Renal cortical epithelial cell (primary cell): ENCODE data around the gene MYLK2. TPM values are rescaled to one million over a fixed set of nuclear protein-coding genes. Genes with fewer than 3 reads are reported as not detected.
A peak's percentile ranks its signal among the peaks of the same experiment; 100 is the strongest.

Experiments used
- DNase-seq: peaks from one replicate; pipeline ENCODE4 v3.0.0-alpha.2; 2011; ENCODE audit warnings: low read depth
- total RNA-seq: library from RNA; depleted of rRNA; stranded (reverse); fragments of >200 nt; gene quantifications from 2 replicates; pipeline ENCODE4 v1.2.3, GENCODE V29; 2014

MYLK2 gene
- total RNA-seq, 1 donor from 2014 or later, result not detected

DNA sequence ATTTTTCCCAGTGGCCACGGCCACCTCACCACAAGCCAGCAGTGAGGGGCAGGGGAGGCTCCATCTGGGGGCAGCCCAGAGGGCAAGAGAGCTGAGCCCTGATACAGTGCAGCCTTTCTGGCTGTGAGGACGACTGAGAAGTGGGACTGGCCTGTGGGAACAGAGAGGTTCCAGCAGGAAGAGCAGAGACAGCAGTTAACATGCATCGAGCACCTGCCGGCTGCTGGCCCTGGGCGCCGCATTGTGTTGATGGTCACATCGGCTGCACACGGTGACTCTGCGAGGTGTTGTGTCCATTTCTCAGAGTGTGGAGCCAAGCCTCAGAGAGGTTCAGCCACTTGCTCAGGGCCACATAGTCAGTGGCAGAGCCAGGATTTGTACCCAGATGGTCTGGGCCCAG, 16.4 kb downstream of the MYLK2 start:
- DNase-seq, result no peak

DNA sequence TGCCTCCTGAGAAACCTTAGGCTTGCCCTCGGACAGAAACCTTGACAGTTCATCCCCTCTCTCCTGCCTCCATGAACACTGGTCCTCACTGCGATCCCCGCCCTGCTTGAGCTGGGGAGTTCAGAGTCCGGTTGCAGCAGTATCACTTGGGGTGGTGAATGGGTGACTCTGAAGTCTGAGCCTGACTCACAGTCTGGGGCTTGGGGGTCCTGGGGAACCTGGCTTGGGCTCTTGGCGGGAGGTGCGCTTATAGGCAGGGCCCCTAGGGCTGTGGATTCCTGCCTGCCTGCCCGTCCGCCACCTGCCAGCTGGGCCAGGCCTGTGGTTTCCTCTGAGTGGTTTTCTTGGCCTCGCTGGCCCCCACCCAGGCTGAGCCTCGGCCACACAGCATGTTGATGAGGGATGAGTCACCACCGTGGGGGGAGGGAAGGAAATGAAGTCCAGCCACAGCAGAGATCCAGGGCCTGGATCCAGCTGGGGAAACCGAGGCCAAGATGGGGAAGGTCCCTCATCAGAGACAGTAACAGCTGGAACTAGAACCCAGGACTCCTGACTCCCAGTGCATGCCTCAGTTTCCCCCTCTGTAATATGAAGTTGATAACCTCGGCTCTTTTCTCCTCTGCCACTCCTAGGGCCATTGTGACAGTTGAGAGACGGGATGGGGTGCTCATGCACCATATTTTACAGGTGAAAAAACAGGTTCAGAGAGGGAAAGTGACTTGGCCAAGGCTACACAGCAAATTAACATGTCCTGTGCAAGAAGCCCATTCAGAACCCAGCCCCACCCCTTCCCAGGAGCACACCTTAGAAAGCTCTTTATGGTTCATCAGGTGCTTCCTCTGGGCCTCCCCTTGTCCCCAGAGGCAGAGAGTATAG, 17.1 kb downstream of the MYLK2 start:
- peak; percentile 89 for DNase-seq

DNA sequence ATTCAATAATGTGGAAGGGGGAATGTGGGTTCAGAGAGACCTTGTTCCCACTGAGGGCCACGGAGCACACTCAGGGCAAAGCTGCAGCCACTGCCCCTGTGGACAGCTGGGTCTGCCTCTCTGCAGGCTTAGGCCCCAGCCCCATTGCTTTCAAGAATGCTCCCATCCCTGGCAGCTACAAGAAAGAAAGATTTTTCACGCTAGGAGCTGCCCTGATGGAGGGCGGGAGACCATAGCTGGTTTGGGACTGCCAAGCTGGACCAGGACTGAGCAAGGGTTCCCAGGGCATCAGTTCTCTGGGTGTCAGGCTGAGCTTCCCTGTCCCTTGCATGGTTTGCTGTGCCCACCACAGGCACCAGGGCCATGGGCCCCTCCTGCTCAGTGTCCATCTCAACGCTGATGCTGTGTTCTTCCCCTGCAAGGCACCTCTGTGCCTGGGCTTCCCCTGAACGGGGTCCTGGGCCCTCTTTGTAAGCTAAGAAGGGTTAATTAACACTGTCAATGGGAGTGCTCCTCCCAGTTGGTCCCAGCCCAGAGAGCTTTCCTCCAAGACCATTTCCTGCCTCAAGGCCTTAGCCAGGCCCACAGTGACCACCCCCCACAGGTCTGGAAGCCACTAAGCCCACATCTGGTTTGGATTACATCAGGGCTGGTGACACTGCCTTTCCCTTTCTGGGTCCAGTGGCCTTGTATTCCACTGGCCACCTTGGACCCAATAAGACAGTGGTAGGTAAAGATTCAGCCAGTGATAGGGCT, 17.9 kb downstream of the MYLK2 start:
- DNase-seq, result no peak

DNA sequence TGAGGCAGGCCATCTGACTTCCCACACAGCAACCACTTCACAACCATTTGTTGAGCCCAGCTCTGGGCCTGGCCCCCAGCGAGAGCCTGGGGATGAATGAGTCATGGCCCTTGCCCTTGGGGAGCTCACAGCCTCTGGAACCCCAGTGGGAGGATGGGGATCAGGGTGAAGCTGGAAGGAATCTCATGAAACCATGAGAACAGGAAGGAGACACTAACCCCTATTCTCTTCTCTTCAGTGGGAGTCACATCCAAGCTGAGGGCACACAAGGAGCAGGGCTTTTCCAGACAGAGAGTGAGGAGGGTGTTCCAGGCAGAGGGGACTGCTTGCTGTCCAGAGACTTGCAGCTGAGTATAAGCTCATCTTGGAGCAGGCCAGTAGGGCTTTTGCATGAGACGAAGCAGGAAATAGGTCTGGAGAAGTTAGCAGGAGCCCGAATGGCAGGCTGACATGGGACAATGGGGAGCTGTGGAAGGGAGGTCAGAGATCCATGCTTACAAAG, 18.8 kb downstream of the MYLK2 start:
- peak; percentile 42 for DNase-seq

DNA sequence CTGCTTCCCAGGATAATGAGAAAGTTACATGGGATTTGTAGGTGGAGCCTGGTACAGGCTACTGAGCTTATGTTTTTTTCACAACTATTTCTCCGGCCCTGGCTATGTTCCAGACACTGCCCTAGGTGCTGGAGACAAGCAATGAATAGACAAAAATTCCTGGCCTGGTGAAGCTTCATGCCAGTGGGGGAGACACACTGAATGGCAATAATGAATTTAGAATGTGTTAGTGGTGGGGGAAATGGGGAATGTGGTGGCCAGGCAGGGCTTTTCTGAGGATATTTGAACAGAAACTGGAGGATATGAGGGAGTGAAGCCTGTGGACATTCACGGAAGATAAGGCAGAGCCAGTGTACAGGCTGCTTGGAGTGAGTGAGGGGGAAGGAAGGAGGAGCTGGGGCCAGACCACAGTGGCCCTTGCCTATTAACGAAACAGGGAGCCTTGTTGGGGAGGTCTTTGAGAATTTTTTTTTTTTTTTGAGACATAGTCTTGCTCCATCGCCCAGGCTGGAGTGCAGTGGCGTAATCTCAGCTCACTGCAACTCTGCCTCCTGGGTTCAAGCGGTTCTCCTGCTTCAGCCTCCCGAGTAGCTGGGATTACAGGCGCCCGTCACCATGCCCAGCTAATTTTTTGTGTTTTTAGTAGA, 19.6 kb downstream of the MYLK2 start:
- DNase-seq, result peak; percentile 79

DNA sequence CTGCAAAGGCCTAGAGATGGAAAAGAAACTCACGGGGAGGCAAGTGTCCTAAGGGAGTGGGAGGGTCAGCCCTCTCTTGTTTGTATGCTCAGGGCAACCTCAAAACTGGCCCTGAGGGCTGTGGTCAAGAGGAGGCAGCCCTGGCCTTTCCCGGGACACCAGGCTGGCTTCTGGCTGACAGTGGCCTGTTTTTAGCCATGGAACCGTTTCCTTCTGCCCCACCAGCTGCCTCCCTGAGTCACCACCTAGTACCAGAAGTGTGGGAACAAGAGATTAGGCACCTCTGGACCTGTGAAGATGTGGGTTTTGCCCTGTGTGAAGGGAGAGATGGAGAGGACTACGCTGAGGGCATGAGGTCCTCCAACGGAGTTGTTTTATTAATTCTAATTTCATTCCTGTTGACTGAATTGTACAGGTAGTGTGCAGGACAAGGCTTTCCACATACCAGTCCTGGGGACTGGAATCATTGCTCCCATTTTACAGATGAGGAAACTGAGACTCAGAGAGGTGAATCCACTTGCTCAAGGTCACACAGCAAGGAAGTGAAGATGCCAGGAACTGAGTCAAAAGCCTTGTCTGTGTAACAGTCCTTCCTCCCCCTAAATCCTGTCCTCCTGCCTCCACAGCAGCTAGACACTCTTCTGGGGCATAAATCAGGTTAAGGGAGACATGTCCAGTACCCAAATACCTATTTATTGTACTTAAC, 20.8 kb downstream of the MYLK2 start:
- DNase-seq, result peak; percentile 48

DNA sequence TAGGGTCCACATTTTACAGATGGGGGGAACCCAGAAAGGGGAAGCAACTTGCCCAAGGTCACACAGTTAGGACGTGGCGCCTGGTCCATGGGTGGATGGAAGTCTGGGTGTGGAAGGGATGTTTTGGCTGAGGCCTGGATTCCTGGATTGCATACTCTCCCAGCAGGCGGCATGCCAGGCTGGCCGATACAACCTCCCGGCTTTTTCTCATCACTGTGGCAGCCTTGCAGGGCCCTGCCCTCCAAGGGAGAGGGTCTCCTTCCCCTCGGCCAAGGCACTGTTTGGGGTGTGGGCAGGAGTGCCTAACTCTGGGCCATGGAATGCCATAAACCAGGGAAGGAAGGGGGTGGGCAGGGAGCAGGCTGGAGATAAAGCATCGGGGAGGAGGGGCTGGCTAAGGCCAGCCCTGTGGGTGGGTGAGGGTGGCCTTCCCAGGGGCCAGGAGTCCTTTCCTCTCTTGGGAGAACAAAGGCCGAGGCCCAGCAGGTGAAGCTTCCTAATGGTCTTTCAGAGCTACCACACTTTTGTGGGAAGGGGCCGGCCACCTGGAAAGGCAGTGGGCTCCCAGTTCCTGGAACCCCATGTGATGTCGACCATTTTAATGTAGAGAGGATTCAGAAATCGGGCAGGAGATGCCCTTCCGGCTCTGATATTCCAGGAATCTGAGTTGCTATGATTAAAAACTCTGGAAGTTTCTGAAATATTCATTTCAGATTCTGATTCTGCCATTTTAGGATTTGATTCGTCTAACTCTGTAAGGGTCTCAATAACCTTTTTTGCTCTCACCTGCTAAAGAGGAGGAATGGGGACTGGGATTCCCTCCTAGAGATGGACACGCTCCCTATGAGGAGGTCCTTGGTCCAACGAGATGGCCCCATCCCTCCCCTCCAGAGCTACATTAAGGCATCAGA, 22.0 kb downstream of the MYLK2 start:
- no peak for DNase-seq

DNA sequence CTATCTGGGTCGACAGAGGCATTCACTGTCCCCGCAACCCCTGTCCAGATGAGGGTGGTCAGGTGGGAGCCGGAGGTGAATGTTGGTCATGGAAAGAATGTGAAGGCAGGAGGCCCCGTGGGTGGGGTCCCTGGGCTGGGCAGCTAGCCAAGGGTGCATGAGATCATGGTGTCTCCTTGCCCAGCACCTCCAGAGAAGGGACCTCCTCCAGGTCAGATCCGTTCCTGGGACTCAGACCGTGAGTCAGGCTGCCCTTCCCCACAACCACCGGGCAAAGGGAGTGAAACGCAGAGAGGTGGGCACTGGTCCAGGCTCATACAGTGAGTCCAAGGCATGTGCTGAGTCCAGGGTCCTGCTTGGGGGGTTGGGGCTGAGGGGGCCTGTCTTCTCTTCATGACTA, 22.8 kb downstream of the MYLK2 start:
- peak; percentile 88 for DNase-seq

DNA sequence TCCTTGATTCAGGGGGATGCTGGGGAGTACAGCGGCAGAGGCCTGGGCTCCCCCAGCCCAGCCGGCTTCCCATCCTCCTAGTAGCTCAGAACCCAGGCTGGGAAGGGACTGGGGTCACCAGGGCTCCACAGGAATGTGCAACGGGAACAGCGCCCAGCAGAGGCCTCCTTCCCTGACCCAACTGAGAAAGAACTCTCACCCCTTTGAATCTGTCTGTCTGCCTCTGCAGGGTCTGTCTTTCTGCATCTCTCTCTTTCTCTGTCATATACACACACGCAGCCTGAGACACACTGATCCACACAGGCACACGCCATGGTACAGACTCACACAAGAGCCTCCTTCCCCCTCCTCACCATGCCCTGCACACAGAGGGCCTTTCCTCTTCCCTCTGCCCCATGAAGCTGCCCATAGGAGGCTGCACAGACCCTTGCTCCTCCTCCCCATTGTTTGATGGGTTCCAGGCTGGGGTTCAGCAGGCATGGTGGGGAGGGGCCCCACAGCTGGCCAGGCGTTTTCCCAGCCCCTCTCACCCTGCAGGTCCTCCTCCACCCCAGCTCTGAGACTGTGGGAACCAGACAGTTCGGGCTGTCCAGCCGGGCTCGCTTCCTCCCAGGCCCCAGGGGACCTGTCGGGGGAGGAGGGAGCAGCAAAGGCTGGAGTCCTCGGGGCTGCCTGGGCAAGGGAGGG, 23.5 kb downstream of the MYLK2 start:
- peak; percentile 53 for DNase-seq

DNA sequence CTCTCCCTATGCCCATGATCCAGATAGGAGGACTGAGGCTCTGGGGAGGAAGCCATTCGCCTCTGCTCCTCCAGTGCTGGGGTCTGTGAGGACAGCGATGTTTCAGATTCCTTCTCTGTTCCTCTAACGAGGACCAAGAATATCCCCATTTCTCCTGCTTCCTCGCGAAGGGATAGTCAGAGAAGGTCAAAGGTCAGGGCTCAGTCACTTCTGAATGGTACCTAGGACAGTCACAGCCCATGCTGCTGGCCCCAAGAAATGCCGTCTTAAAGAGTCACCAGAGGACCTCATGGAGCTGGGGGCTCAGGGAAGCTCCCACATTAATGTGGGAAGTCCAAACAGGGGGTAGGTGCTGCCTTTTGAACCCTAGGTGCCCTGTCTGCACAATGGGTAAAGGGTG, 24.1 kb downstream of the MYLK2 start:
- DNase-seq, result no peak

DNA sequence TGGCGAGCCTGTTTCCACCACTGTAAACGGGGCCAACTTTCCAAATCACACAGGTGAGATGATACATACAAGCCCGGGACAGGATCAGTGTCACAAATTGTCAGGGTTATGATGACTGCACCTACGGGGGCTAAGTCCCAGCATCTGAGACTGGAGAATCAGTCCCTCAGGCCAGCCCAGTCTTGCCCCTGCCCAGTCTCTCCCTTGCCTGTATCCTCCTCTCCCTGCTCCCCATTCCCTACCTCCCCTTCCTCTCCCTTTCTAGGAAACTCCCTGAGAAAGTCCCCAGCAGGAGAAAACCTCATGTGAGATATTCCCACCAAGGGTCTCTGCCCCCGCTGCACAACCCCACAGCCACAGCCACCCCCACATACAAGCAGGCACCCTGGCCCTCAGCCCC, 24.7 kb downstream of the MYLK2 start:
- no peak for DNase-seq

DNA sequence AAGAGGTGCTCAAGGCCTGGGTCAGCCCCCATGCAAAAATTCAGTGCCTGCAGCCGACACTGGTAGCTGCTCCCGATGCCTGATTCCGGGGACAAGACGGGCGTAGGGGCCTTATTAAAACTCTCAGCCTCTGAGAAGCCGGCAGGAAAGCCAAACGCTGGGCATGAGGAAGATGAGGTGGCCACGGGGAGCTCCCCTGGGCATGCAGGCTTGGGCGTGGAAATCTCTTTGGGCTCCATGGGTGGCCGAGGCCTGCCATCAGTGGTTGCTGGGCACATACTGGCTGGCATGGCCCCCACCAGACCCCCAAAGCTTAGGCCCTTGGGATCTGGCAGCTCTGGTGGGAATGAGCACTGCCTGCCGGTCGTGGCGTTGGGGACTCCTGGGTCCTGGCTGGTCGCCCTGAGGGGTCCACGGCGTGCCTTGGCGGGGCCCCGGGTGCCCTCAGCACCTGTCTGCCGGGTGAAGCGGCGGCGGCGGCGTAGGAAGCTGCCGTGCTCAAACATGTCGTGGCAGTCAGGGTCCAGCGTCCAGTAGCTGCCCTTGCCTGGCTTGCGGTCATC, 25.7 kb downstream of the MYLK2 start:
- no peak for DNase-seq

DNA sequence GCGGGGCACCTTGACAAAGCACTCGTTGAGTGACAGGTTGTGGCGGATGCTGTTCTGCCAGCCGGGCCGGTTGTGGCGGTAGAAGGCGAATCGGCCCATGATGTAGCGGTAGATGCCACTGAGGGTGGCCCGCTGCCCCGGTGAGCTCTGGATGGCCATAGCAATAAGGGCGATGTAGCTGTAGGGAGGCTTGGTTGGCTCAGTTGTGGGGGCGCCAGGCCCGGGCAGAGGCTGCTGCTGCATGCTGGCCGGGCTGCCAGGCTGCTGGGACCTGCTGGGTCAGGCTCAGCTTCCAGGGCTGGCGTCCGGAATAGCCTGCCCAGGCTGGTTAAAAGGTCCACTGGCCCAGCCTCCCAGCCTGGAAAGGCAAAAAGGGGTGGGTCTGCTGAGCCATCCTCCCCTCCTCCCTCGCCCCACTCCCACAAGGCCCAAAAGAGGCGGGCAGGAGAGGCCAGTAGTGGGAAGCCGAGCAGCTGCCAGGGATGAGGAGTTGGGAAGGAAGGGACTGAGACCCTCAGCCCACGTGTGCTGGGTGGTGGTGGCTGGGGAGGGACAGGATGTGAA, 26.2 kb downstream of the MYLK2 start, which contains the start of gene FOXS1:
Gene FOXS1, minus strand, starts transcription at position 305 of the 564 bp plus-strand sequence. Its CDS starts 62 bp downstream, at position 243.
- peak; percentile 30 for DNase-seq

DNA sequence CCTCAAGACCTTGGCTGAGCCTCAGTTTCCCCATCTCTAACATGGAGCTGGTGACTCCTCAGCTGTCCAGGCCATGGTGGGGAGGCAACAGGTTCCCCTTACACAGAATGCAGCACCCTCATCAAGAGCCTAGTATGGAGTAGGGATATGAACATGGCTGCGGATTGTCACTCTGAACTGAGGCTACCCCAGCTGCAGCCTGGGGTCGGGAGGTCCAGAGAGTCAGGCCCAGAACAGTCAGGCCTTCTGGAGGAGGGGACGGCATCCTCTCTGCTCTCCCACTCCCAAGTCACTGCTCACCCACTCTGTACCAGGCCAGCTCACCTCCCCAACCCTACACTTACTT, 27.6 kb downstream of the MYLK2 start:
- DNase-seq, result no peak

DNA sequence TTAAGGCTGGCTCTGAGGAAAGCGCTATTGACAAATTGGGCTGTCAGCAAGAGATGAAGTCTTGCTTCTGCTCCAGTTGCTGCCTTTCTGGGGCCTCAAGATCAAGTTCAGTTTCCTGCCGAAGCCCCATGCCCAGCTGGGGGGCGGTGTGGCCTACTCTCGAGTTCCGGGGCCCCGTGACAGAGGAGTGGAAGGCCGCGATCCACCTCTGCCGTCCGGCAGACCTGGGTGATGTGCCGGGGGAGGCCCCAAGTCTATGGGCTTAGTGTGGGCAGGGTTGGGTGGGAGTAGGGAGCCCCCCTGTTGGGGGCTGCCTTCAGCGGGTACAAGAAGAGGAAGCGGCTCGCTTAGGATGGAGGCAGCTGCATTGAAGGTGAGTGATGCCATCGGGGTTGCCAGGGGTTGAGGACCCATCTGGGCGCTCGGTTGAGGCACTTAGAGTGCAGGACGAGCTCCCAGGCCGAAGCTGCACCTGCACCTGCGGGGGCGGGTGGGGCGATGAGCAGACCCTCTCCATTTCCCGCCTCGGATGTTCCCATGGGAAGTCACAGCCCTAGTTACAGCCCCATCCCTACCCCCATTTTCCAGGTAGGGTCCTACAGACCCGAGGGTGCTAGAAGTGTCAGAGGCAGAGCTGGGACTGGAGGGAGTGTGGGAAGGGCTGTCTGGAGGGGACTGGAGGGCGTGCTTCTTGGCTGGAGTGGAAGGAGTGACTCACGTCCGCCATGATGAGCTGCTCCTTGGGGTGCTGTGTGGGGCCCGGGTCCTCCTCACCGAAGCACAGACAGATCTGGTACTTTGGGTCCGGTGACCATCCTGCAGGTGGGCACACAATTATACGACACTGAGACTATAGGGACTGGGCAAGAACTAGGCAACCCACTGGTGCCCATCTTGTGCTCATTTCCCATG, 29.2 kb downstream of the MYLK2 start:
- no peak for DNase-seq

DNA sequence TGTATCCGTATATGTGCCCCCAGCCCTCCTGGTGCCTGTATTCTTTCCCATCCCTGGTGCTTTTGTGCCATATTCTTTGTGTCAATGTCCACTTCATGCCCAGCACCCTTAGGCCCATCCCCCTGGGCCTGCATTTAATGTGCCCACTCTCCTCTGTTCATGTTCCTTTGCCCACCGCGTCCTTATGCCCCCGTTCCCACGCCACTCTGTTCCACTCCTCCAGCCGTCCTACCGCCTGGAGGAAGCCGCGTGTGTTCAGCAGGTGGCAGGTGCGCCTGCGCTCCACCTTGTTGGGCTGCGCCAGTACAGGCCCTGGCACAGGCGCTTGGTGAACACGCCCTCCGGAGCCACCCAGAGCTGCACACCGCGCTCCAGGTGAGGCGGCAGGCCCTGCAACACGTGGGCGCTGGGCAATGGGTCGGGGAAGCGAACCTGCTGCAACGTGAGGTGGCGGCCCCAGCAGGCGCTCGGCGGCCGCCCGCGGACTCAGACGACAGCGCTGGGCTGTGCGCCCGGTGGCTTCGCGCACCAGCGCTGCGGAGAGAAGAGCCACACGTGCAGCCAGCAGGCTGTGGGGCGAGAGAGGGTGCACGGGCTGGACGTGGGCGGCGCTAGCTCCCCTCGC, 30.3 kb downstream of the MYLK2 start:
- DNase-seq, result no peak

DNA sequence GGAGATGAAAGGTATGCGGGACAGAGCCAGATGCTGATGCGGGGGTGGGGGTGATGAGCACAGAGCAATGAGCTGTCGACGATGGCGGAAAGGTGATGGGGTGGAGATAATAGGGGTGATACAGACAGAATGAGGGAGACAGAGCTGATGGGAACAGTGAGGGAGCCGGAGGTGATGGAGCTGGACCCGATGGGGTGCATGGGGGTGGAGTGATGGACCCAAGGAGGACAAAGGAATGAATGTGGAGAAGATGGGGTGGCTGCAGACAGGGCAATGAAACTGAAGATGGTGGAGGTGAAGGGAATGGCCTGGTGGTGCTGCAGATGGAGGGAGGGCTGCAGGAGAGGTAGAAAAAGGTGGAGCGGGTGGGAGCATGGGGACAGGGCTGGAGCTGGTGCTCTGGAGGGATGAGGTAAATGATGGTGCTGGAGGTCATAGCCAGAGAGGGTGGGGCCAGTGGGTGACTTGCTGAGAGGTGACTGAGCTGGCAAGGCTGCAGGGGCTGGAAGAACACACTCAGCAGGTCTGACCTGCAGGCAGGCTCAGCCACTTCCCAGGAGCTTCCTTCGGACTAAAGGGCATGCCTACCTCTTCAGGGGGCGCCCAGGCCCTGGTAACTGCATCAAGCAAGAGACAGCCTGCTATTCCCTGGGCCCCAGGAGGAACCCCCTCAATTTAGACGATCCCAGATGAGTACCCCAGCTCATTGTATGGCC, 32.2 kb downstream of the MYLK2 start:
- no peak for DNase-seq
